Lower lobe of right lung (tissue), 2 donors: Measurements from ENCODE around the gene TNC. TPM values are rescaled to one million over a fixed set of nuclear protein-coding genes. Genes with fewer than 3 reads are reported as not detected.

Source experiments
- ATAC-seq, 2 donors: fragments of 200-7000 bp; cut with Tn5 transposase; one replicate each; pipeline ENCODE4 v1.9.1; 2020 to 2022; ENCODE audit warnings: mild to moderate bottlenecking in 2 of 2, moderate library complexity in 2 of 2
- DNase-seq: peaks from one replicate; pipeline ENCODE4 v3.0.0-alpha.2; 2020
- H3K27ac ChIP-seq: fragments of 200-600 bp; one replicate; pipeline ENCODE4 v1.8.0; 2022
- H3K27me3 ChIP-seq: fragments of 200-600 bp; one replicate; pipeline ENCODE4 v1.8.0; 2022; ENCODE audit warnings: low read depth
- H3K36me3 ChIP-seq: fragments of 200-600 bp; one replicate; pipeline ENCODE4 v1.8.0; 2022; ENCODE audit warnings: mild to moderate bottlenecking
- H3K4me1 ChIP-seq: fragments of 200-600 bp; one replicate; pipeline ENCODE4 v1.8.0; 2022
- H3K4me3 ChIP-seq: fragments of 200-600 bp; one replicate; pipeline ENCODE4 v1.8.0; 2022; ENCODE audit warnings: mild to moderate bottlenecking
- H3K9me3 ChIP-seq: fragments of 200-600 bp; one replicate; pipeline ENCODE4 v1.8.0; 2022
- CTCF ChIP-seq: fragments of 200-600 bp; IDR thresholded peaks from one replicate; pipeline ENCODE4 v1.8.0; 2022; ENCODE audit warnings: antibody characterized with exemption, mild to moderate bottlenecking
- intact Hi-C: fragments of 100-400 bp; cut with DNase I; formaldehyde crosslinking; loops from one replicate; pipeline ENCODE4 v1.11.0; 2022
- total RNA-seq: library from RNA; stranded (reverse); fragmentation: NEBNext Ultra II Directional; extraction: Animal tissue kit (Norgen Biotek cat#: 25700); gene quantifications from one replicate; pipeline ENCODE4 v1.2.1, GENCODE V29; 2021
- donor health status: DM: no; HTN: yes; CAD: no; lungs with severe emphysema.

The TNC gene
- total RNA-seq, 1 donor from 2014 or later, result 18.5 TPM

GRCh38 chr9:115111874-115112273 lies 6.1 kb downstream of the TNC start:
- Histone ChIP-seq H3K4me1 (peaks cover 13% of the 10 kb centered on the region), H3K36me3 (no peaks in the 10 kb centered on the region), H3K27me3 (peaks cover 8% of the 10 kb centered on the region), H3K4me3 (no peak overlapping the region), H3K27ac (no peak overlapping the region), H3K9me3 (no peaks in the 10 kb centered on the region)
- no peak for DNase-seq
- intact Hi-C loops, result no loop called here
- no peak for ATAC-seq
- TF ChIP-seq CTCF, result no peak

GRCh38 chr9:115109486-115109885 lies 8.5 kb downstream of the TNC start:
- TF ChIP-seq CTCF, result no peak
- intact Hi-C loops, result no loop called here
- ATAC-seq (no peak), DNase-seq (no peak)
- no peaks in the 10 kb centered on the region for H3K9me3 ChIP-seq
- no peaks in the 10 kb centered on the region for H3K36me3 ChIP-seq
- H3K27ac ChIP-seq, result no peak overlapping the region
- no peak overlapping the region for H3K4me3 ChIP-seq
- peaks cover 33% of the 10 kb centered on the region for H3K4me1 ChIP-seq
- H3K27me3 ChIP-seq, result no peaks in the 10 kb centered on the region

- DNase-seq (no peak), ATAC-seq (peak in 1 of 2 donors; percentile 59)
- Histone ChIP-seq H3K4me3 (no peak overlapping the region), H3K9me3 (no peaks in the 10 kb centered on the region), H3K27me3 (no peaks in the 10 kb centered on the region), H3K36me3 (no peaks in the 10 kb centered on the region), H3K27ac (no peak overlapping the region), H3K4me1 (peaks cover 36% of the 10 kb centered on the region)
- intact Hi-C loops, result no loop called here
- no peak for TF ChIP-seq CTCF
Observed at GRCh38 chr9:115107701-115108100, 10.3 kb downstream of the TNC start.

- no peak for TF ChIP-seq CTCF
- Histone ChIP-seq H3K27me3 (no peaks in the 10 kb centered on the region), H3K9me3 (no peaks in the 10 kb centered on the region), H3K4me3 (no peak overlapping the region), H3K4me1 (peaks cover 36% of the 10 kb centered on the region), H3K36me3 (no peaks in the 10 kb centered on the region), H3K27ac (no peak overlapping the region)
- ATAC-seq, result peak in 1 of 2 donors; percentile 17
- intact Hi-C loops, result no loop called here
- no peak for DNase-seq
Observed at GRCh38 chr9:115106642-115107041, 11.3 kb downstream of the TNC start.

GRCh38 chr9:115106001-115106400 lies 12.0 kb downstream of the TNC start:
- Histone ChIP-seq H3K27ac (peak overlapping the region; percentile 54), H3K36me3 (no peaks in the 10 kb centered on the region), H3K4me1 (peaks cover 36% of the 10 kb centered on the region), H3K4me3 (no peak overlapping the region), H3K27me3 (no peaks in the 10 kb centered on the region), H3K9me3 (no peaks in the 10 kb centered on the region)
- ATAC-seq, result peak; percentile 86 to 89
- intact Hi-C loops, result no loop called here
- no peak for TF ChIP-seq CTCF
- DNase-seq, result no peak

- no peaks in the 10 kb centered on the region for H3K36me3 ChIP-seq
- no peak overlapping the region for H3K27ac ChIP-seq
- TF ChIP-seq CTCF, result no peak
- no peaks in the 10 kb centered on the region for H3K27me3 ChIP-seq
- DNase-seq, result no peak
- no peaks in the 10 kb centered on the region for H3K9me3 ChIP-seq
- no peak overlapping the region for H3K4me3 ChIP-seq
- peak in 1 of 2 donors; percentile 47 for ATAC-seq
- intact Hi-C loops, result no loop called here
- peaks cover 36% of the 10 kb centered on the region for H3K4me1 ChIP-seq
Observed at GRCh38 chr9:115104908-115105307, 13.0 kb downstream of the TNC start.
